Endothelial cell of umbilical vein (primary cell): ENCODE data around the gene LENEP.

ENCODE experiments used
- EZH2 ChIP-seq: IDR thresholded peaks from 2 replicates; pipeline ENCODE4 v1.6.1; 2012; ENCODE audit warnings: borderline replicate concordance, low read depth, mild to moderate bottlenecking, moderate library complexity, low read length, inconsistent platforms; ENCODE audit not compliant: severe bottlenecking
- POLR2A ChIP-seq: IDR thresholded peaks from 2 replicates; pipeline ENCODE4 v1.6.1; 2012; ENCODE audit warnings: low read depth, mild to moderate bottlenecking, control low read depth, low read length
- TF ChIP-seq, protein P1 (sequence below), 2 donors: IDR thresholded peaks; 1 replicate in 1 of 2; 2 replicates in 1 of 2; pipeline ENCODE4 v1.5.1; 2011; ENCODE audit warnings: low read length in 2 of 2, mild to moderate bottlenecking in 2 of 2, moderate library complexity in 2 of 2, control low read depth in 1 of 2, inconsistent platforms in 1 of 2, low read depth in 1 of 2; ENCODE audit not compliant: insufficient read depth in 1 of 2; ENCODE audit errors: extremely low read depth in 1 of 2

- TF ChIP-seq, protein P1, sequence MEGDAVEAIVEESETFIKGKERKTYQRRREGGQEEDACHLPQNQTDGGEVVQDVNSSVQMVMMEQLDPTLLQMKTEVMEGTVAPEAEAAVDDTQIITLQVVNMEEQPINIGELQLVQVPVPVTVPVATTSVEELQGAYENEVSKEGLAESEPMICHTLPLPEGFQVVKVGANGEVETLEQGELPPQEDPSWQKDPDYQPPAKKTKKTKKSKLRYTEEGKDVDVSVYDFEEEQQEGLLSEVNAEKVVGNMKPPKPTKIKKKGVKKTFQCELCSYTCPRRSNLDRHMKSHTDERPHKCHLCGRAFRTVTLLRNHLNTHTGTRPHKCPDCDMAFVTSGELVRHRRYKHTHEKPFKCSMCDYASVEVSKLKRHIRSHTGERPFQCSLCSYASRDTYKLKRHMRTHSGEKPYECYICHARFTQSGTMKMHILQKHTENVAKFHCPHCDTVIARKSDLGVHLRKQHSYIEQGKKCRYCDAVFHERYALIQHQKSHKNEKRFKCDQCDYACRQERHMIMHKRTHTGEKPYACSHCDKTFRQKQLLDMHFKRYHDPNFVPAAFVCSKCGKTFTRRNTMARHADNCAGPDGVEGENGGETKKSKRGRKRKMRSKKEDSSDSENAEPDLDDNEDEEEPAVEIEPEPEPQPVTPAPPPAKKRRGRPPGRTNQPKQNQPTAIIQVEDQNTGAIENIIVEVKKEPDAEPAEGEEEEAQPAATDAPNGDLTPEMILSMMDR (IDR thresholded peaks at IDR 0.05; ENCODE audit: extremely low read depth in 1 of 2, insufficient read depth in 1 of 2, low read depth in 1 of 2, low read length in 2 of 2) = no peak
- TF ChIP-seq POLR2A (no peak), EZH2 (no peak)
Observed at GRCh38 chr1:154957091-154957657, 36.2 kb upstream of the LENEP start.
